ENCODE results near the gene HEXIM1. TPM values are rescaled to one million over a fixed set of nuclear protein-coding genes. Genes with fewer than 3 reads are reported as not detected.

HEXIM1 gene
- total and polyA plus RNA-seq, 8 donors = 6.8 to 17.2 (median 12.0) TPM

GRCh38 chr17:45101883-45102811 lies 46.1 kb upstream of the HEXIM1 start:
- DNase-seq = no peak
- H3K27ac ChIP-seq = no peak overlapping the region
- H3K4me1 ChIP-seq = no peaks in the 10 kb centered on the region
- H3K36me3 ChIP-seq = peaks cover 0 to 70% (median 56%) of the 10 kb centered on the region in 3 donors
- no peaks in the 10 kb centered on the region for H3K9me3 ChIP-seq
- no peak overlapping the region for H3K4me3 ChIP-seq
- FAIRE-seq = no peak
- intact Hi-C loops (cut with DNase I) = no loop called here
- ATAC-seq = no peak
- 87 to 88% methylated on average over 12 of the region's 12 CpGs for WGBS, 2 donors
- H3K27me3 ChIP-seq = no peaks in the 10 kb centered on the region
- TF ChIP-seq, protein P1, sequence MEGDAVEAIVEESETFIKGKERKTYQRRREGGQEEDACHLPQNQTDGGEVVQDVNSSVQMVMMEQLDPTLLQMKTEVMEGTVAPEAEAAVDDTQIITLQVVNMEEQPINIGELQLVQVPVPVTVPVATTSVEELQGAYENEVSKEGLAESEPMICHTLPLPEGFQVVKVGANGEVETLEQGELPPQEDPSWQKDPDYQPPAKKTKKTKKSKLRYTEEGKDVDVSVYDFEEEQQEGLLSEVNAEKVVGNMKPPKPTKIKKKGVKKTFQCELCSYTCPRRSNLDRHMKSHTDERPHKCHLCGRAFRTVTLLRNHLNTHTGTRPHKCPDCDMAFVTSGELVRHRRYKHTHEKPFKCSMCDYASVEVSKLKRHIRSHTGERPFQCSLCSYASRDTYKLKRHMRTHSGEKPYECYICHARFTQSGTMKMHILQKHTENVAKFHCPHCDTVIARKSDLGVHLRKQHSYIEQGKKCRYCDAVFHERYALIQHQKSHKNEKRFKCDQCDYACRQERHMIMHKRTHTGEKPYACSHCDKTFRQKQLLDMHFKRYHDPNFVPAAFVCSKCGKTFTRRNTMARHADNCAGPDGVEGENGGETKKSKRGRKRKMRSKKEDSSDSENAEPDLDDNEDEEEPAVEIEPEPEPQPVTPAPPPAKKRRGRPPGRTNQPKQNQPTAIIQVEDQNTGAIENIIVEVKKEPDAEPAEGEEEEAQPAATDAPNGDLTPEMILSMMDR (IDR thresholded peaks at IDR 0.05) = no peak

DNA sequence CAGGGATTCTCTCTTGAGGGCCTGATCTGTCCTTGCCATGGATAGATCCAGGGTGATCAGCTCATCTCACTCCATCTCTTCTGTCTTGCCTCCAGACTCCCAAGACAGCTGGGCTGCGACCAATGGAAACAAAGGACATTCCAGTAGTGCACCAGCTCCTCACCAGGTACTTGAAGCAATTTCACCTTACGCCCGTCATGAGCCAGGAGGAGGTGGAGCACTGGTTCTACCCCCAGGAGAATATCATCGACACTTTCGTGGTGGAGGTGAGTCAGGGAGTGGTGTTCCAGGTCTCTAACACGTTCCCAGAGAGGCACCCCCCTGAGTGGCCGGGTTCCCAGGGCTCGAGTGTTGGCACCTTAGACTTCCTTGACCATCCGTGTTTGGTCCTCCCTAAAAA lies 45.4 kb upstream of the HEXIM1 start:
- no peak for DNase-seq
- TF ChIP-seq, protein P1 (IDR thresholded peaks at IDR 0.05) = no peak
- Histone ChIP-seq H3K4me3 (no peak overlapping the region), H3K4me1 (no peaks in the 10 kb centered on the region), H3K9me3 (no peaks in the 10 kb centered on the region), H3K27me3 (no peaks in the 10 kb centered on the region), H3K36me3 (peaks cover 0 to 69% (median 54%) of the 10 kb centered on the region in 3 donors), H3K27ac (no peak overlapping the region)
- WGBS, 2 donors = 92 to 95% methylated on average over 9 of the region's 9 CpGs
- ATAC-seq = no peak
- FAIRE-seq = no peak
- intact Hi-C loops (cut with DNase I) = no loop called here

DNA sequence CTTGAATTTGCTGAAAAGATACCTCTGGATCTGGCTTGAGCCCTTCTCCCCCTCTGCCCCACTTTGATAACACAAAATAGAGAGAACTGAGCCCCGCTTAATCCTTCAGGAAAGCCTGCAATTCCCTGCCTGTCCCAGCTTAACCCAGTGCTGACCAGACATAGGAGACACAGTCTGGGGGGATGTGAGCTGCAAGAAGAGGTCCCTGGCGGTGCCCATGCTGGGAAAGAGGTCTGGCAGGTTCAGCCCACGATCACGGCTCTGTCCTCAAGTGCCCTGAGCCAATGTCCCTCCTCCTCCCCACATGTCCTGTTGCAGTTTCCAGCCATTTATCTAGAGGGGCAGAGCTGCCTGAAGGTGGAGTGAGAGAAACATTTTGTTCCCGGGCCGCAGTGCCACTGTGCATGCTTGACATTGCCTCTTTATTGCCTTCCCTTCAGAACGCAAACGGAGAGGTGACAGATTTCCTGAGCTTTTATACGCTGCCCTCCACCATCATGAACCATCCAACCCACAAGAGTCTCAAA lies 44.9 kb upstream of the HEXIM1 start:
- DNase-seq = no peak
- H3K4me1 ChIP-seq = no peaks in the 10 kb centered on the region
- no peaks in the 10 kb centered on the region for H3K9me3 ChIP-seq
- FAIRE-seq = no peak
- peaks cover 0 to 69% (median 49%) of the 10 kb centered on the region in 3 donors for H3K36me3 ChIP-seq
- 84 to 89% methylated on average over 9 of the region's 9 CpGs for WGBS, 2 donors
- no peak for ATAC-seq
- intact Hi-C loops (cut with DNase I) = no loop called here
- H3K27ac ChIP-seq = no peak overlapping the region
- TF ChIP-seq, protein P1 (IDR thresholded peaks at IDR 0.05) = no peak
- no peaks in the 10 kb centered on the region for H3K27me3 ChIP-seq
- H3K4me3 ChIP-seq = no peak overlapping the region

- TF ChIP-seq, protein P1 (IDR thresholded peaks at IDR 0.05) = no peak
- no peak for FAIRE-seq
Observed at GRCh38 chr17:45104029-45104428, 44.2 kb upstream of the HEXIM1 start.

DNA sequence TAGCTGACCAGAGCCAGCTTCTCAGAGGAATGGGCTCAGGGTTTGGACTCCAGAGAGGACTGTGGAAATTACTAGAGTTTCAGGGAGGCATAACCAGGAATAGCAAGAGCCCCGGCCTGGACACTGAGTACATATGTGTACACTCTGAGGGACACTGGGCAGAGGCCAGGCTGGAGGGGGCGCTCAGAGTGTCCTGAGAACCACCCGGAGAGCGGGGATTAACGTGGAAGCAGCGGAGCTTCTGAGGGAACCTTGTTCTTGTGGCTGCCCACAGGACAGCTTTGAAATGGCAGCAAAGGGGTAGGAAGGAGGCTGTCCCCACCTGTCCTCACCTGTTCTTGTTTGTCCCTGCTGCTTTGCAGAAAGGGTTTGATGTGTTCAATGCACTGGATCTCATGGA lies 43.8 kb upstream of the HEXIM1 start:
- H3K4me3 ChIP-seq = no peak overlapping the region
- no peak for ATAC-seq
- peaks cover 0 to 72% (median 46%) of the 10 kb centered on the region in 3 donors for H3K36me3 ChIP-seq
- no peaks in the 10 kb centered on the region for H3K4me1 ChIP-seq
- no peak for FAIRE-seq
- no peak overlapping the region for H3K27ac ChIP-seq
- TF ChIP-seq, protein P1 (IDR thresholded peaks at IDR 0.05) = no peak
- DNase-seq = no peak
- H3K9me3 ChIP-seq = no peaks in the 10 kb centered on the region
- 89 to 96% methylated on average over 6 of the region's 6 CpGs for WGBS, 2 donors
- intact Hi-C loops (cut with DNase I) = no loop called here
- no peaks in the 10 kb centered on the region for H3K27me3 ChIP-seq

More at GRCh38 chr17:45104029-45104428, 44.2 kb upstream of the HEXIM1 start:
- WGBS, 2 donors = 91% methylated on average over 8 of the region's 8 CpGs
- Histone ChIP-seq H3K4me3 (no peak overlapping the region), H3K36me3 (peaks cover 0 to 72% (median 46%) of the 10 kb centered on the region in 3 donors), H3K27me3 (no peaks in the 10 kb centered on the region), H3K9me3 (no peaks in the 10 kb centered on the region), H3K27ac (no peak overlapping the region), H3K4me1 (no peaks in the 10 kb centered on the region)
- intact Hi-C loops (cut with DNase I) = no loop called here
- ATAC-seq (no peak), DNase-seq (no peak)
